ENCODE data around the gene PDCL3. TPM values are rescaled to one million over a fixed set of nuclear protein-coding genes. Genes with fewer than 3 reads are reported as not detected.

PDCL3 gene
- total RNA-seq, 2 experiments from 2014 or later: 10.6 to 21.7 TPM

DNA sequence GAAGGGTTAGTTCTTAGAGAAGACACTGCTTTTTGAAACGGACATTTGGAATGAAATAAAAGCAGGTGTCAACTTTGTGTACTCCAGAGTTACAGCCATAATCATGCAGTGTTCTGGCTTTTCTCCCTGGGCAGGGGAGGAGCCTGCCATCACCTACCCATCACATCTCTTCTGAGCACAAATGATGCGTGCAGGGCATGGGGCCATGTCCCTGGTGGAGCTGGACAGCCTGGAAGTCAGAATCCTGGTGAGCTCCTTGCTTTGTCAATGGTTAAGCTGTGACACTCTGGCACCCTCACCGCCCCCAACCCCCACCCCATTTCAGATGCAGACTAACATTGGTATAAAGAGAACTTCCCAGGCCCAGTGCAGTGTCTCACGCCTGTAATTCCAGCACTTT lies 53.1 kb downstream of the PDCL3 start:
- BruUV-seq (replicated peaks): no TSS peak
- Histone ChIP-seq H2AFZ (ENCODE audit: low read length) (no peak overlapping the region), H3K4me1 (ENCODE audit: insufficient read depth, low read length, poor library complexity, severe bottlenecking) (no peaks in the 10 kb centered on the region), H3K4me2 (ENCODE audit: low read length) (no peak overlapping the region), H3K4me3 (ENCODE audit: low read depth, low read length, poor library complexity, severe bottlenecking) (no peak overlapping the region), H3K9me3 (ENCODE audit: low read length) (no peaks in the 10 kb centered on the region), H4K20me1 (ENCODE audit: insufficient read depth, low read length) (no peaks in the 10 kb centered on the region), H3K36me3 (ENCODE audit: insufficient read depth, low read length) (no peaks in the 10 kb centered on the region), H3K9me2 (ENCODE audit: insufficient read depth, low read length) (no peaks in the 10 kb centered on the region), H3K79me2 (ENCODE audit: insufficient read depth, low read depth, low read length) (no peaks in the 10 kb centered on the region), H3K27ac (ENCODE audit: low read depth, low read length, poor library complexity, severe bottlenecking) (no peak overlapping the region)
- ChIA-PET POLR2A (no interaction called here), CTCF (ENCODE audit: unreplicated experiment) (no interaction called here)
- intact Hi-C loops (cut with micrococcal nuclease; ENCODE audit: unreplicated experiment): no loop called here
- no peak for DNase-seq (ENCODE audit: low spot score)
- no peak for TF ChIP-seq EZH2phosphoT487 (IDR thresholded peaks at IDR 0.05; ENCODE audit: borderline replicate concordance, low read depth, low read length)
- TF ChIP-seq, protein P1, sequence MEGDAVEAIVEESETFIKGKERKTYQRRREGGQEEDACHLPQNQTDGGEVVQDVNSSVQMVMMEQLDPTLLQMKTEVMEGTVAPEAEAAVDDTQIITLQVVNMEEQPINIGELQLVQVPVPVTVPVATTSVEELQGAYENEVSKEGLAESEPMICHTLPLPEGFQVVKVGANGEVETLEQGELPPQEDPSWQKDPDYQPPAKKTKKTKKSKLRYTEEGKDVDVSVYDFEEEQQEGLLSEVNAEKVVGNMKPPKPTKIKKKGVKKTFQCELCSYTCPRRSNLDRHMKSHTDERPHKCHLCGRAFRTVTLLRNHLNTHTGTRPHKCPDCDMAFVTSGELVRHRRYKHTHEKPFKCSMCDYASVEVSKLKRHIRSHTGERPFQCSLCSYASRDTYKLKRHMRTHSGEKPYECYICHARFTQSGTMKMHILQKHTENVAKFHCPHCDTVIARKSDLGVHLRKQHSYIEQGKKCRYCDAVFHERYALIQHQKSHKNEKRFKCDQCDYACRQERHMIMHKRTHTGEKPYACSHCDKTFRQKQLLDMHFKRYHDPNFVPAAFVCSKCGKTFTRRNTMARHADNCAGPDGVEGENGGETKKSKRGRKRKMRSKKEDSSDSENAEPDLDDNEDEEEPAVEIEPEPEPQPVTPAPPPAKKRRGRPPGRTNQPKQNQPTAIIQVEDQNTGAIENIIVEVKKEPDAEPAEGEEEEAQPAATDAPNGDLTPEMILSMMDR (conservative IDR thresholded peaks at IDR 0.05; ENCODE audit: low read length): no peak

DNA sequence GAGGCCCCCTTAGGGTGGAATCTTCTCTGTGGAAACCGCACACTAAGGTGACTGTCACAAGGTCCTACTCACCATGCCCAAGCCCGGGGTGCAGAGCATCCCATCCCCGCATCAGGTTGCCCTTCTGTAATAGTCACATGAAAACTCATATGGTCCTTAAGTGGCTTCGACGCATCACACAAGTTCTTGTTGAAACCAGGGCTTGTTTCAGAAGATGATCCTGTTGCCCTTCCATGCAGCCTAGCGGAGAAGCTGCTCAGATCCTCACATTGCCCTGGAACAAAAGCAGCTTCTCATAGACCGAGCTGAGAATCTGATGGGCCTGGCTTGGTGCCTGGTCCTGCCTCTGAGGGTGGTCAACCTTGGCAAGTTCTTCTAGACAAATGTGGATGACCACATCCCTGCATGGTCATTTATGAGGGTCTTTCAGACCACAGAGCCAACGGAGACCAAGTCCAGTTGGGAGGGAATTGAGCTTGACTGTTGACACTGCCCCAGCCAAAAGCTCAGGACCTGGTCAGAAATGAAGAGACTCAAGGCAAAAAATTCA lies 54.1 kb downstream of the PDCL3 start:
- no peak overlapping the region for H3K4me2 ChIP-seq (ENCODE audit: low read length)

DNA sequence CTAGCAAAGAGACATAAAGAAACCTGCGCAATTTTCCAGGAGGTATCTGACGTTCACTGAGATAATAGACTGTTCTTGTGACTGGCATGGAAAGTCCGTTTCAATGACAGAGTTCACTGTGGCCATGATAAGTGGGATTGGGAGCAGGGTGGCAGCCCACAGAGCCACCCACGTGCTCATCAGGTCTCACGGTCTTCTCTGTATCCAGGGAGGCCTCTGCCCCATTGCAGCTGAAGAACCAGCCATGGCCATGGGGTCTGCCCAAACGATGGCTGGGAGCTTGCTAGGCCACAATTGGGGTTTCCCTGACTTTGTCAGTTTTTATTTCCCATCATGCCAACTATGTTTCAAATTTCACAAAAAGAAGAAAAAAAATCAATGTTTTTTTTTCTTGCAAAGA lies 57.2 kb downstream of the PDCL3 start:
- no TSS peak for BruUV-seq (replicated peaks)
- H3K4me1 ChIP-seq (ENCODE audit: insufficient read depth, low read length, poor library complexity, severe bottlenecking): no peaks in the 10 kb centered on the region
- no peaks in the 10 kb centered on the region for H3K9me2 ChIP-seq (ENCODE audit: insufficient read depth, low read length)
- TF ChIP-seq, protein P1 (conservative IDR thresholded peaks at IDR 0.05; ENCODE audit: low read length): no peak
- no peak for TF ChIP-seq EZH2phosphoT487 (IDR thresholded peaks at IDR 0.05; ENCODE audit: borderline replicate concordance, low read depth, low read length)
- H4K20me1 ChIP-seq (ENCODE audit: insufficient read depth, low read length): no peaks in the 10 kb centered on the region
- H3K4me3 ChIP-seq (ENCODE audit: low read depth, low read length, poor library complexity, severe bottlenecking): no peak overlapping the region
- H3K4me2 ChIP-seq (ENCODE audit: low read length): no peak overlapping the region
- intact Hi-C loops (cut with micrococcal nuclease; ENCODE audit: unreplicated experiment): no loop called here
- no peak for DNase-seq (ENCODE audit: low spot score)
- no peaks in the 10 kb centered on the region for H3K36me3 ChIP-seq (ENCODE audit: insufficient read depth, low read length)
- CTCF ChIA-PET (ENCODE audit: unreplicated experiment): no interaction called here
- H3K79me2 ChIP-seq (ENCODE audit: insufficient read depth, low read depth, low read length): no peaks in the 10 kb centered on the region
- no peak overlapping the region for H3K27ac ChIP-seq (ENCODE audit: low read depth, low read length, poor library complexity, severe bottlenecking)
- H3K9me3 ChIP-seq (ENCODE audit: low read length): no peaks in the 10 kb centered on the region
- no peak overlapping the region for H2AFZ ChIP-seq (ENCODE audit: low read length)
- POLR2A ChIA-PET: no interaction called here

More for the DNA sequence above, 54.1 kb downstream of the PDCL3 start:
- CTCF ChIA-PET (ENCODE audit: unreplicated experiment): no interaction called here
- POLR2A ChIA-PET: interaction anchor here (0.6 kb wide), 1 partner anchor 45 kb away, joined by 4 read pairs; no protein-coding TSS in a partner anchor
- intact Hi-C loops (cut with micrococcal nuclease; ENCODE audit: unreplicated experiment): no loop called here
- Histone ChIP-seq H3K79me2 (ENCODE audit: insufficient read depth, low read depth, low read length) (no peaks in the 10 kb centered on the region), H3K4me1 (ENCODE audit: insufficient read depth, low read length, poor library complexity, severe bottlenecking) (no peaks in the 10 kb centered on the region), H3K9me3 (ENCODE audit: low read length) (no peaks in the 10 kb centered on the region), H4K20me1 (ENCODE audit: insufficient read depth, low read length) (no peaks in the 10 kb centered on the region), H3K9me2 (ENCODE audit: insufficient read depth, low read length) (no peaks in the 10 kb centered on the region), H2AFZ (ENCODE audit: low read length) (no peak overlapping the region), H3K4me3 (ENCODE audit: low read depth, low read length, poor library complexity, severe bottlenecking) (no peak overlapping the region), H3K27ac (ENCODE audit: low read depth, low read length, poor library complexity, severe bottlenecking) (no peak overlapping the region), H3K36me3 (ENCODE audit: insufficient read depth, low read length) (no peaks in the 10 kb centered on the region)
- BruUV-seq (replicated peaks): no TSS peak
- TF ChIP-seq, protein P1 (conservative IDR thresholded peaks at IDR 0.05; ENCODE audit: low read length): no peak
- no peak for TF ChIP-seq EZH2phosphoT487 (IDR thresholded peaks at IDR 0.05; ENCODE audit: borderline replicate concordance, low read depth, low read length)
- DNase-seq (ENCODE audit: low spot score): no peak

Data from OCI-LY7 (cell line).